ENCODE data around the gene C16orf87.

DNA sequence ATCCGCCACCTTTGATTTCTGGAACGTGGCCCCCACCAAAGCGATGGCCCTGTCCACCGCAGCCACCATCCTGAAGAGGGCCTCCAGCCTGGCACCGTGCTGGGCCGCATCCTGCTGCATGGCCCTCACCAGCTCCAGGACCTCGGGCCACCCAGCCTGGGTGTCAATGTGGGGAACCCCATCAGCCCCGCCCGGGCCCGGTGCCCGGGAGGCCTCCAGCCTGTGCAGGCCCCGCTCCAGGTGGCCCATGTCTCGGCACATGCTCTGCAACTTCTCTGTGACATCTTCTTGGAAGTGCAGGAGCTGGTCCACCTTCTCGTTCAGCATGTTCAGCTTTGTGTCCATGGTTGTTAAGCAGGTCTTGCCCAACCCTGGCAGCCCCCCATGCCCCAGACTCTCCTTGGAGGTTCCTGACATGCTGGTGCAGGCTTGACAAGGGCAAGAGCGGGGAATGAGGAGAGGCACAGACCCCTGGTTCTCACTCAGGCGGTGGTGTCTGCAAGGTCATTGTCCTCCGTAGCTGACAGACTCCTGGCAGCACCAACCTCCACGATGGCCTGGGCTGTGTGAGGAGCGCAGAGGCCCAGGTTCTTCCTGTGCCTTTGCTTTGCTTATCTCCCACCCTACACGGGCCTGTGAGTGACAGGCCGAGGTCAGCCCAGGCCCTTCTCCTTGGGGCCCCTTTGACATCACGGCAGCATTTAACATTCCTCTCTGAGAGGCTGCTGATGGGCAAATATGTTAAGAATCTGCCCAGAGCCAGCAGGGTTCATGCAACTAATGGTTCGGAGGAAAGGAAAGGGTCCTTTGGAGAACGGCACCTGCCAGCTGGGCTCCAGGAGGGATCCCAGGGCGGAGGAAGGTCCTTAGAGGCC is 83.0 kb downstream of the C16orf87 start, which contains the start of gene MYLK3:
- TF ChIP-seq POLR2A (IDR thresholded peaks at IDR 0.05) (no peak), CTCF (IDR thresholded peaks at IDR 0.05) (no peak)
